ENCODE measurements around the gene MAP4.
"Not testable (repeated sequence)": the region's sequence is repeated elsewhere in the genome, so short reads cannot be mapped to it uniquely, and the experiment has no call there.

Gene MAP4, protein sequence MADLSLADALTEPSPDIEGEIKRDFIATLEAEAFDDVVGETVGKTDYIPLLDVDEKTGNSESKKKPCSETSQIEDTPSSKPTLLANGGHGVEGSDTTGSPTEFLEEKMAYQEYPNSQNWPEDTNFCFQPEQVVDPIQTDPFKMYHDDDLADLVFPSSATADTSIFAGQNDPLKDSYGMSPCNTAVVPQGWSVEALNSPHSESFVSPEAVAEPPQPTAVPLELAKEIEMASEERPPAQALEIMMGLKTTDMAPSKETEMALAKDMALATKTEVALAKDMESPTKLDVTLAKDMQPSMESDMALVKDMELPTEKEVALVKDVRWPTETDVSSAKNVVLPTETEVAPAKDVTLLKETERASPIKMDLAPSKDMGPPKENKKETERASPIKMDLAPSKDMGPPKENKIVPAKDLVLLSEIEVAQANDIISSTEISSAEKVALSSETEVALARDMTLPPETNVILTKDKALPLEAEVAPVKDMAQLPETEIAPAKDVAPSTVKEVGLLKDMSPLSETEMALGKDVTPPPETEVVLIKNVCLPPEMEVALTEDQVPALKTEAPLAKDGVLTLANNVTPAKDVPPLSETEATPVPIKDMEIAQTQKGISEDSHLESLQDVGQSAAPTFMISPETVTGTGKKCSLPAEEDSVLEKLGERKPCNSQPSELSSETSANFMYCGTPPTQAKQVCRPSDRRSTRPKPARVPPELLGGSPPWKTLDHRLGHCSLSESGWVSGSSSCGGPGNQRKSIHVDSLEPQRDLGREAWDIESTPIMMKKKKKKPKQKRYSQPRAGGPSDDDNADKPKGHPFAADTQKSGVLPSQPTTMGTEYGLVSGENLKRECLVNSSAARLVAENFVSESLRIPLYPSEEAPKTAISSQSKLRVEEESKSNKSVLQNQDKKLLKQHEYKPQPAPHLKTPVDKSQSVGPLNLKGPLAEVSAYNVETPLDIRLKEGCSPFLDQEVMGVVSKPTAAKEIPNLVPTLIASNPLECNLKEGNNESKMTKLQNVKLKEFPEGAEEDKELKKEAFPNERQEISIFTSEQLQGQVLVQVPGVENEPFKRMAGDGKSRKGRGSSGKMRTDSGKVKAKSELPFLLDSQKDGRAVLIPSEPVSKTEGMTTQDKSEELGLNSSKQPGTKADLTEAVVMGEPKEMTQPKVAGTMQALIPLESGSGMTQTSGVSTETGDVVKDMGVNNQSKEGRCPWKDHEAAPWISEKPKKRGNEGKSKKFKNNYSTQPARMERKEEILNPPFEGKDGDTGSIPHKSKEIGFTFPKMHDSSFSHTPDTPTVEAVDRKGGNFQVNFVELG (N-terminal part only)

DNA sequence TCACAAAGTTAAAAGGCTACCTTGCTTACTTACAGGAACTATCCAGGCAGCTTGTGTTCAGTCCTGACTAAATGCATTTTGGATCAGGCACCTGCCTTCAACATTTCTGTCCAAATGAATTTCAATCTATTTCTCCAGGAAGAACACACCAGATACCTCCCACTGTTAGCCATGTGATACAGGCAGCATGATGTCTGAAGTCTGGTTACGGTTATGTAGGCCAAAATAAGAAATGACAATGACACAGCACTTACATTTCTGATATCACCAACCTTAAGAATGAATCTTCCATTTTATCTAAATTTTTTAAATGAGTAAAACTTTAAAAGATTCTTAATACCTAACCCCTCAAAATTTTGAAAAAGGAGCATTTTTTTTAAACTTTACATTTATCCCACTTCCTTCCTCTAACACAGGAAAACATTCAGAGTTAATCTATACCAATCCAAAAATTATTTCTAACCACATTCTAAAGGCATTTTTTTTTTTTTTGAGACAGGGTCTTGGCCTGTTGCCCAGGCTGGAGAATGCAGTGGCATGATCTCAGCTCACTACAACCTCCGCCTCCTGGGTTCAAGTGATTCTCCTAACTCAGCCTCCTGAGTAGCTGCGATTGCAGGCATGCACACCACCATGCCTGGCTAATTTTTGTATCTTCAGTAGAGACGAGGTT lies at the start of gene MAP4:
Gene MAP4, minus strand, starts transcription at position 116 of the 673 bp plus-strand sequence. CDS start 17,556 bp downstream, outside the sequence.
- no peak for DNase-seq (ENCODE audit: low read depth)

DNA sequence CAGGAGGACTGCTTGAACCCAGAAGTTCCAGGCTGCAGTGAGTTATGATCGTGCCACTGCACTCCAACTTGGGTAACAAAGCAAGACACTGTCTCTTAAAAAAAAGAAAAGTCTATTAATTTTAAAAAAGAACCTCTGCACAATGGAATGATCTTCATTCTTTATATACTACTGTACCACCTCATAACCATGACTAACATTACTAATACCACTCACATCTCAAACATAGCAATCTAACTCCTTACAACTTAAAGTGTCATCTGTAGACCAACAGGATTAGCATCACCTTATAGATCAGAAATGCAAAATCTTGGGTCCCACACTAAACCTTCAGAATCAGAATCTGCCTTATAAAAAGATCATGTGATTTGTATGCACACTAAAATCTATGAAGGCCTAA lies 48.8 kb upstream of the MAP4 start:
- no peak for DNase-seq (ENCODE audit: low read depth)

DNA sequence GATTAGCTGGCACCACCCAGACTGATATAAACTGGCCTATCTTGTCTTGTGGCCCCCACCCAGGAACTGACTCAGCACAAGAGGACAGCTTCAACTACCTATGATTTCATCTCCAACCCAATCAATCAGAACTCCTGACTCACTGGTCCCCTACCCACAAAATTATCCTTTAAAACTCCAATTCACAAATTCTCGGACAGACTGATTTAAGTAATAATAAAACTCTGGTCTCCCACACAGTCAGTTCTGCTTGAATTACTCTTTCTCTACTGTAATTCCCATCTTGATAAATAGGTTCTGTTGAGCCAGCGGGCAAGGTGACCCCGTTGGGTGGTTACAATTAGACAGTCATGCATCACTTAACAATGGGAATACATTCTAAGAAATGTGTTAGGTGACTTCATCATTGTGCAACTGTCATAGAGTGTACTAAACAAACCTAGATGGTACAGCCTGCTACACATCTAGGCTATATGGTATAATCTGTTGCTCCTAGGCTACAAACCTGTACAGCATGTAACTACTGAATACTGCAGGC lies 48.1 kb upstream of the MAP4 start:
- DNase-seq (ENCODE audit: low read depth) = no peak

DNA sequence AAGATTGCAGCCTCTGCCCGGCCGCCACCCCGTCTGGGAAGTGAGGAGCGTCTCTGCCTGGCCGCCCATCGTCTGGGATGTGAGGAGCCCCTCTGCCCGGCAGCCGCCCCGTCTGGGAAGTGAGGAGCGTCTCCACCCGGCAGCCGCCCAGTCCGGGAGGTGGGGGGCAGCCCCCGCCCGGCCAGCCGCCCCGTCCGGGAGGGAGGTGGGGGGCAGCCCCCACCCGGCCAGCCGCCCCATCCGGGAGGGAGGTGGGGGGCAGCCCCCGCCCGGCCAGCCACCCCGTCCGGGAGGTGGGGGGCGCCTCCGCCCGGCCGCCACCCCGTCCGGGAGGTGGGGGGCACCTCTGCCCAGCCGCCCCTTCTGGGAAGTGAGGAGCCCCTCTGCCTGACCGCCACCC lies 45.4 kb upstream of the MAP4 start:
- DNase-seq (ENCODE audit: low read depth) = not testable (repeated sequence)

GRCh38 chr3:48058091-48058490 lies 41.9 kb upstream of the MAP4 start:
- no peak for DNase-seq (ENCODE audit: low read depth)

- no peak for DNase-seq (ENCODE audit: low read depth)
Measured at GRCh38 chr3:48057521-48057920, 41.3 kb upstream of the MAP4 start.

GRCh38 chr3:48047841-48048464 lies 31.7 kb upstream of the MAP4 start:
- DNase-seq (ENCODE audit: low read depth) = no peak

DNA sequence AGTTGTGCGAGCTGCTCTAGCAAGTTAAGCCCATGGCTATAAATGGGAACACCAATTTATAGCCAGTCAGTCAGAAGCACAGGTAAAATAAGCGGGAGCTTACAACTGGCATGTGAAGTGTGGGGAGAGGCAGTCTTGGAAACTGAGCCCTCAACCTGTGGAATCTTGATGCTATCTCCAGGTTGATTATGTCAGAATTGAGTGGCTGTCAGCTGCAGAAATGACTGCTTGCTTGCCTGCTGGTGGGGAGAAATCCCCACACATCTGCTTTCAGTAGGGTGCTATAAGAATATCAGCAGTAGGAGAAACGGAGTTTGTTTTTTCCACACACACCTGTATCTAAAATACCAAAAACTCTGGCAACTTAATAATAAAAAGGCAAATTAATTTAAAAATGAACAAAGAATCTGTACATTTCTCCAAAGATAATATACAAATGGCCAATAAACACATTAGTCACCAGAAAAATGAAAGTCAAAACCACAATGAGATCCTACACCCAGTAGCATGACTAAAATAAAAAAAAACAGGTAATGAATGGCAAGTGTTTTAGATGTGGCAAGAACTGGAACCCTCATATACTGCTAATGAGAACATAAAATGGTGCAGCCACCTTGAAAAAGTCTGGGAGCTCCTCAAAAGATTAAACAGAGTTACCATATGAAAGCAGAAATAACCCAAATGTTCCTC lies 26.0 kb upstream of the MAP4 start:
- DNase-seq (ENCODE audit: low read depth) = no peak

- DNase-seq (ENCODE audit: low read depth) = no peak
Measured at GRCh38 chr3:48039487-48040190, 23.4 kb upstream of the MAP4 start.

DNA sequence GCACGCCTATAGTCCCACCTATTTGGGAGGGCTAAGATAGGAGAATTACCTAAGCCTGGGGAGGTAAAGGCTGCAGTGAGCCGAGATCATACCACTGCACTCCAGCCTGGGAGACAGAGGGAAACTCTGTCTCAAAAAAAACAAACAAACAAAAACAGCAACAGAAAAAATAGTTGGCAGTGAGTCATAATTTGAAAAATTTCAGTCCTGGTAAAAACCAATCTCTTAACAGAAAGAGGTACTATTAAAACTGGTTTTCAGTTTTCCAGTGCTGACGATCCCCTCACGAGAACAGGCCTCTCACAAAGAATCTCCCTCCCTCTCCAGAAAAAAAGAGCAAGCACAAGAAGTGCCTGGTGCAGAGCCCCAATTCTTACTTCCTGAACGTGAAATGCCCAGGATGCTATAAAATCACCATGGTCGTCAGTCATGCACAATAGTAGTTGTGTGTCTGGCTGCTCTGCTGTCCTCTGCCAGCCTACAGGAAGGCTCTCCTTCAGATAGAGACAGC lies 22.8 kb upstream of the MAP4 start:
- no peak for DNase-seq (ENCODE audit: low read depth)

- DNase-seq (ENCODE audit: low read depth) = no peak
Measured at GRCh38 chr3:48034000-48034516, 17.8 kb upstream of the MAP4 start.

DNA sequence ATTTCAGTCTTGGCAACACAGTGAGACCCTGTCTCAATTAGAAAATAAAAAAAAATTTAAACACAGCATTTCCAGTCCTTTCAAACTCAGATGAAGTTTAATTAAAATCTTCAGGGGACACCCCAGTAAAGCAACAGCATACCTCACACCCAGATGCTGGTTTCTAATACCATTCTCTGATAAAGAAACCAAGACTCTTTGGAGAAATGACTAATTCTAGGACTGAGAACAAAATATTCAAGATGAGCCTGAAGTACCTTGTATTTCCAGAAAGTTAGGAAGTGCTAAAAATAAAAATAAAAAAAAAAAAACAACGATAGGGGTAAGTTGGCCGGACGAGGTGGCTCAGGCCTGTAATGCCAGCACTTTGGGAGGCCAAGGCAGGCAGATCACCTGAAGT lies 14.0 kb upstream of the MAP4 start:
- no peak for DNase-seq (ENCODE audit: low read depth)

DNA sequence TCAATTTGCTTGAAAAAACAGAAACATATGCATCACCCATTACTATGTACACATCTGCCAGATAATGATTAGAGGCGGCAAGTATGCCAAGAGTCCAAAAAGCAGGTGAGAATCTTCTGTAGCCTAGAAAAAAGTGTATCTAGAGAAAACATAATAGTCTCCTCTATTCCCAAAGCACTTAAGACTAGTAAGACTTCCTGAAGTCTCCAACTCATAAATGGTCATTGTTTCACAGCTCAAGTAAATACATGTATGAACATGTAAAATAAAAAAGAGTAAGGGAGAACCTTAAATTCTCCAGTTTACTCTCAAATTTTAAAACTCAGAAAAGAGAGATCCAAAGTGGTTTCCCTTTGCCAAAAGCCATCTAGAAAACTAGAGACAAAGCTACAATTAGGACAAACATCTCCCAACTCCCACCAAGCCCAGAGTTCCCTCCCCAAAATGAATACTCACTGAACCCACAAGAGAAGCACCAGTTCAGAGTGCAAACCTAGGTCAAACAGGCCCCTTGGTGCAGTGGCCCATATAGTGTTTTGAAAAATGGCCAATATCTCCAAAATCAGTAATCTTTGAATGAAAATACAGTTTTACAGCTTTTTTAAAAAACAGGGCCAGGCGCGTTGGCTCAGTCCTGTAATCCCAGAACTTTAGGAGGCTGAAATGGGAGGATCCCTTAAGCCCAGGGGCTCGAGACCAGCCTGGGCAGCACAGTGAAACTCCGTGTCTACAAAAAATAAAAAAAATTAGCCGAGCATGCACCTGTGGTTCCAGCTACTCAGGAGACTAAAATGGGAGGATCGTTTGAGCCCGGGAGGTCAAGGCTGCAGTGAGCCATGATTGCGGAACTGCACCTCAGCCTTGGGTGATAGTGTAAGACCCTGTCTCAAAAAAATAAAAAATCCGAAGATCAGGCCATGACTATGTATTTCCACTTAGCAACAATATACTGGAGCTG lies 11.0 kb upstream of the MAP4 start:
- no peak for DNase-seq (ENCODE audit: low read depth)

DNA sequence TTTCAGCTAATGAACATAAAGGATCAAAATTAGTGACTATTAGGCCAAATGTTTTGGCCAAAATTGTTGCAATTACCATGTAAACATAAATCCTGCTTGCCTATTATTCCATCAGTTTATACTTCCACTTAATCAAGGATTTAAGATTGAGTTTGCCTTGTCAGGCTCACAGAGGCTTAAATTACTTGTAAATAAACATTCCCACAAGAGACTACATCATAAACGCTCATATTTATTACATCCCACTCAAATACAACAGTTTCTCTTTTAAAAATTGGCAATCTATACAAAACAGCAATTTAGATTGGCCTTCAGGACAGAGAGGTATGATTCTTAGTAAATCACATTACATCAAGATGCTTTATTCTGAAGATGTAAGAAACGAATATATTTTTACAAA lies 9.9 kb upstream of the MAP4 start:
- DNase-seq (ENCODE audit: low read depth) = no peak

GRCh38 chr3:48024401-48024800 lies 8.2 kb upstream of the MAP4 start:
- DNase-seq (ENCODE audit: low read depth) = no peak

GRCh38 chr3:48023377-48023776 lies 7.2 kb upstream of the MAP4 start:
- no peak for DNase-seq (ENCODE audit: low read depth)

- no peak for DNase-seq (ENCODE audit: low read depth)
Measured at GRCh38 chr3:48022178-48022577, 6.0 kb upstream of the MAP4 start.

DNA sequence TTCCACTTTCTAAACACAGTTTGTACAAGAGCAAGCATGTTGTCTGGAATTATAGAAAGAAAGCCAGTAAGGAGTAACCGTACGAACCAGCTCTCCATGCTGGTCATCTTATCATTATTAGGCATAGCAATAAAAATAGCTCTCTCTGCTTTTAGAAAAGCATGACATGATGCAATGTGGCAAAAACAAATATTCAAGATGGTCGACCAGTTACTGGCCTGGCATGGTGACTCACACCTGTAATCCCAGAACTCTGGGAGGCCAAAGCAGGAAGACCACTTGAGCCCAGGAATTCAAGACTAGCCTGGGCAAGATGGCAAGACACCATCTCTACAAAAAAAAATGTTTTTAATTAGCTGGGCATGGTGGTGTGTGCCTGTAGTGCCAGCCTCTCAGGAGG lies 2.6 kb upstream of the MAP4 start:
- DNase-seq (ENCODE audit: low read depth) = no peak
